UCSD-AML1 (cell line): Measurements from ENCODE around the gene RHOBTB1.

Source experiments
- DNase-seq: peaks from one replicate; lab custom pipeline; 2025; ENCODE audit not compliant: unreplicated experiment; lab: John Stamatoyannopoulos, UW

RHOBTB1 gene

GRCh38 chr10:60822809-60823208, 121.2 kb downstream of the RHOBTB1 start:
- no peak for DNase-seq

GRCh38 chr10:60821656-60822055, 122.3 kb downstream of the RHOBTB1 start:
- no peak for DNase-seq

GRCh38 chr10:60820093-60820754, 123.8 kb downstream of the RHOBTB1 start:
- no peak for DNase-seq
